Mononuclear cell (primary cell): ENCODE results near the gene RAB23. TPM values are rescaled to one million over a fixed set of nuclear protein-coding genes. Genes with fewer than 3 reads are reported as not detected.
"Not testable (repeated sequence)": the region's sequence is repeated elsewhere in the genome, so short reads cannot be mapped to it uniquely, and the experiment has no call there.

Experiments used
- H3K27me3 ChIP-seq: 2 replicates; pipeline ENCODE4 v1.6.0; 2011; ENCODE audit warnings: low read length, control low read depth; ENCODE audit not compliant: insufficient read depth
- H3K4me1 ChIP-seq: 2 replicates; pipeline ENCODE4 v1.5.1; 2011; ENCODE audit warnings: mild to moderate bottlenecking, low read length, control low read depth; ENCODE audit not compliant: insufficient read depth
- H3K4me3 ChIP-seq: 2 replicates; pipeline ENCODE4 v1.5.1; 2011; ENCODE audit warnings: mild to moderate bottlenecking, low read length, moderate library complexity
- H3K9me3 ChIP-seq: 2 replicates; pipeline ENCODE4 v1.5.1; 2011; ENCODE audit warnings: low read depth, mild to moderate bottlenecking, control low read depth, low read length
- total RNA-seq: library from RNA; depleted of rRNA; stranded (reverse); fragments of >200 nt; gene quantifications from one replicate; pipeline ENCODE4 v1.2.3, GENCODE V29; 2012

Gene RAB23
- total RNA-seq, 1 donor: 1.0 TPM

GRCh38 chr6:57252137-57252536, 30.0 kb upstream of the RAB23 start:
- H3K4me1 ChIP-seq: no peaks in the 10 kb centered on the region
- no peaks in the 10 kb centered on the region for H3K9me3 ChIP-seq
- no peak overlapping the region for H3K4me3 ChIP-seq
- H3K27me3 ChIP-seq: no peaks in the 10 kb centered on the region

GRCh38 chr6:57250348-57250747, 28.2 kb upstream of the RAB23 start:
- Histone ChIP-seq H3K4me3 (no peak overlapping the region), H3K27me3 (no peaks in the 10 kb centered on the region), H3K9me3 (no peaks in the 10 kb centered on the region), H3K4me1 (no peaks in the 10 kb centered on the region)

GRCh38 chr6:57248311-57248895, 26.3 kb upstream of the RAB23 start:
- no peaks in the 10 kb centered on the region for H3K4me1 ChIP-seq
- H3K27me3 ChIP-seq: no peaks in the 10 kb centered on the region
- H3K9me3 ChIP-seq: no peaks in the 10 kb centered on the region
- no peak overlapping the region for H3K4me3 ChIP-seq

GRCh38 chr6:57247603-57248002, 25.5 kb upstream of the RAB23 start:
- Histone ChIP-seq H3K9me3 (no peaks in the 10 kb centered on the region), H3K4me3 (no peak overlapping the region), H3K4me1 (no peaks in the 10 kb centered on the region), H3K27me3 (no peaks in the 10 kb centered on the region)

GRCh38 chr6:57246307-57246706, 24.2 kb upstream of the RAB23 start:
- Histone ChIP-seq H3K9me3 (no peaks in the 10 kb centered on the region), H3K4me1 (no peaks in the 10 kb centered on the region), H3K27me3 (no peaks in the 10 kb centered on the region), H3K4me3 (no peak overlapping the region)

- no peaks in the 10 kb centered on the region for H3K27me3 ChIP-seq
- no peaks in the 10 kb centered on the region for H3K4me1 ChIP-seq
- no peak overlapping the region for H3K4me3 ChIP-seq
- no peaks in the 10 kb centered on the region for H3K9me3 ChIP-seq
Observed at GRCh38 chr6:57243954-57244353, 21.8 kb upstream of the RAB23 start.

- H3K9me3 ChIP-seq, H3K4me3 ChIP-seq, H3K4me1 ChIP-seq, H3K27me3 ChIP-seq: not testable (repeated sequence)
Observed at GRCh38 chr6:57243526-57243925, 21.4 kb upstream of the RAB23 start.

- Histone ChIP-seq H3K27me3 (no peaks in the 10 kb centered on the region), H3K9me3 (no peaks in the 10 kb centered on the region), H3K4me3 (no peak overlapping the region), H3K4me1 (no peaks in the 10 kb centered on the region)
Observed at GRCh38 chr6:57242505-57242904, 20.4 kb upstream of the RAB23 start.

GRCh38 chr6:57226221-57226620, 4.1 kb upstream of the RAB23 start:
- Histone ChIP-seq H3K9me3 (no peaks in the 10 kb centered on the region), H3K27me3 (peaks cover 13% of the 10 kb centered on the region), H3K4me3 (no peak overlapping the region), H3K4me1 (peaks cover 13% of the 10 kb centered on the region)

GRCh38 chr6:57224769-57225515, 2.8 kb upstream of the RAB23 start:
- Histone ChIP-seq H3K4me1 (peaks cover 15% of the 10 kb centered on the region), H3K9me3 (no peaks in the 10 kb centered on the region), H3K4me3 (no peak overlapping the region), H3K27me3 (peaks cover 13% of the 10 kb centered on the region)

- Histone ChIP-seq H3K4me3 (peak overlapping the region; percentile 90), H3K27me3 (peaks cover 13% of the 10 kb centered on the region), H3K9me3 (no peaks in the 10 kb centered on the region), H3K4me1 (peaks cover 15% of the 10 kb centered on the region)
Observed at GRCh38 chr6:57222743-57223077, 603 bp upstream of the RAB23 start.

- Histone ChIP-seq H3K4me3 (peak overlapping the region; percentile 90), H3K4me1 (peaks cover 15% of the 10 kb centered on the region), H3K27me3 (peaks cover 13% of the 10 kb centered on the region), H3K9me3 (no peaks in the 10 kb centered on the region)
Observed at GRCh38 chr6:57221191-57221935, 744 bp downstream of the RAB23 start.

GRCh38 chr6:57220083-57220703, 1.9 kb downstream of the RAB23 start:
- H3K4me1 ChIP-seq: peaks cover 15% of the 10 kb centered on the region

GRCh38 chr6:57217270-57217669, 4.8 kb downstream of the RAB23 start:
- H3K4me3 ChIP-seq: no peak overlapping the region
- H3K4me1 ChIP-seq: peaks cover 8% of the 10 kb centered on the region
- H3K27me3 ChIP-seq: no peaks in the 10 kb centered on the region
- no peaks in the 10 kb centered on the region for H3K9me3 ChIP-seq

More at GRCh38 chr6:57220083-57220703, 1.9 kb downstream of the RAB23 start:
- no peaks in the 10 kb centered on the region for H3K9me3 ChIP-seq
- H3K4me3 ChIP-seq: no peak overlapping the region
- H3K27me3 ChIP-seq: peaks cover 13% of the 10 kb centered on the region
